Natural killer cell (primary cell): ENCODE data around the gene PLEKHN1. TPM values are rescaled to one million over a fixed set of nuclear protein-coding genes. Genes with fewer than 3 reads are reported as not detected.

Source experiments
- ATAC-seq, 3 donors: fragments of 150-1000 bp in 2 of 3; fragments of 200-7000 bp in 1 of 3; cut with Tn5 transposase; 1 replicate in 1 of 3; 2 replicates in 2 of 3; pipeline ENCODE4 v1.10.0; 2021; ENCODE audit warnings: mild to moderate bottlenecking in 2 of 3, moderate library complexity in 2 of 3
- DNase-seq, 2 donors: peaks; one replicate each; pipeline versions ENCODE4 v3.0.0 to v3.0.0-alpha.2; 2013 to 2021; ENCODE audit warnings: mixed read lengths in 1 of 2
- H3K27ac ChIP-seq: one replicate; pipeline ENCODE4 v1.5.1; 2013; ENCODE audit warnings: mild to moderate bottlenecking, low read length
- H3K27me3 ChIP-seq: one replicate; pipeline ENCODE4 v1.6.1; 2013; ENCODE audit warnings: low read length; ENCODE audit not compliant: control insufficient read depth, insufficient read depth
- H3K36me3 ChIP-seq: one replicate; pipeline ENCODE4 v1.6.1; 2013; ENCODE audit warnings: low read length; ENCODE audit not compliant: control insufficient read depth, insufficient read depth
- H3K4me1 ChIP-seq: one replicate; pipeline ENCODE4 v1.6.1; 2013; ENCODE audit warnings: low read length; ENCODE audit not compliant: control insufficient read depth, insufficient read depth
- H3K4me3 ChIP-seq: one replicate; pipeline ENCODE4 v1.5.1; 2013; ENCODE audit warnings: low read length
- H3K9me3 ChIP-seq: one replicate; pipeline ENCODE4 v1.6.1; 2013; ENCODE audit warnings: low read length; ENCODE audit not compliant: control insufficient read depth, insufficient read depth
- H3K27ac Mint-ChIP-seq, 2 donors: one replicate each; pipeline ENCODE4 v1.8.0; 2022; ENCODE audit warnings: mild to moderate bottlenecking in 2 of 2, mixed read lengths in 2 of 2, moderate library complexity in 1 of 2
- H3K27me3 Mint-ChIP-seq, 2 donors: one replicate each; pipeline ENCODE4 v1.8.0; 2022; ENCODE audit warnings: low read depth in 2 of 2, mixed read lengths in 2 of 2
- H3K36me3 Mint-ChIP-seq: one replicate; pipeline ENCODE4 v1.8.0; 2022; ENCODE audit warnings: mixed read lengths
- H3K4me1 Mint-ChIP-seq, 2 donors: one replicate each; pipeline ENCODE4 v1.8.0; 2022; ENCODE audit warnings: mixed read lengths in 2 of 2
- H3K4me3 Mint-ChIP-seq: one replicate; pipeline ENCODE4 v1.8.0; 2022; ENCODE audit warnings: mild to moderate bottlenecking, moderate library complexity, mixed read lengths
- H3K9me3 Mint-ChIP-seq, 2 donors: one replicate each; pipeline ENCODE4 v1.8.0; 2022; ENCODE audit warnings: mixed read lengths in 2 of 2
- WGBS: methylation state at CpG from one replicate; pipeline ENCODE4 v1.1.7; 2013; ENCODE audit warnings: missing lambda C conversion rate; ENCODE audit not compliant: insufficient coverage; 5-methylcytosine and 5-hydroxymethylcytosine counted together
- intact Hi-C: fragments of 100-400 bp; cut with micrococcal nuclease; formaldehyde crosslinking; loops from one replicate; pipeline ENCODE4 v1.14.2; 2022
- total RNA-seq, 4 donors: library from RNA; stranded (reverse); fragments of 120-200 nt in 1 of 4; gene quantifications; one replicate each; pipeline versions ENCODE4 v1.2.3 to v1.2.4, GENCODE V29; 2013 to 2022
- TF ChIP-seq, protein P1 (sequence below): fragments of 200-600 bp; IDR thresholded peaks from one replicate; pipeline ENCODE4 v1.8.0; 2022; ENCODE audit warnings: antibody characterized with exemption

PLEKHN1 gene
- total RNA-seq, 3 donors from 2014 or later (not counting 1 experiment from before 2014, with no cell fraction given): 1.3 to 1.9 (median 1.3) TPM

DNA sequence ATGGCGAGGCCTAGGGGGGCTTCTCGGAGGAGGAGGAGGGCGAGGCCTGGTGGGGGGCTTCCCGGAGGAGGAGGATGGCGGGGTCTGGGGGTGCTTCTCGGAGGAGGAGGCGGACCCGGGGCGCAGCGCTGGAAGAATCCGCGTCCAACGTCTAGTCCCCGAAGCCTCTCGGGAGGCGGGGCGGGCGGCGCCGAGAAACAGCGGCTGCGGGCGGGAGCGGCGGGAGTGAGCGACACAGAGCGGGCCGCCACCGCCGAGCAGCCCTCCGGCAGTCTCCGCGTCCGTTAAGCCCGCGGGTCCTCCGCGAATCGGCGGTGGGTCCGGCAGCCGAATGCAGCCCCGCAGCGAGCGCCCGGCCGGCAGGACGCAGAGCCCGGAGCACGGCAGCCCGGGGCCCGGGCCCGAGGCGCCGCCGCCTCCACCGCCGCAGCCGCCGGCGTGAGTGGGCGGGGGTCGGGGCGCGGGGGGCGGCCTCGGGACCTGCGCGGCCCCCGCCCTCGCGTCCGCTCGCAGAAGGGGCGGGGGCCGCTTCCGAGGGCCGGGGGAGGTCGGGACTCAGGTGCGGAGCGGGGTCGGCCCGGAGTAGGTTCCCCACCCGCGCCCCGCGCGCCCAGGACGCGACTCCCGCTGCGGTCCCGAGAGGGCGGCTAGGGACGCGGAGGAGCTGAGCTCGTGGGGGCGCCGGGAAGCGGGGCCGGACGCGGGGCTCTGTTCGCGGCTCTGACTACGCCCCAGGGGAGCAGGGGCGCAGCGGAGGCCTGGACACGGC is 5.7 kb upstream of the PLEKHN1 start, which contains the start of gene KLHL17:
TSS of gene KLHL17 (plus strand) at position 222 of the 769 bp plus-strand sequence. CDS start at position 332, 110 bp downstream.
- peak within 1 kb of the TSS; percentile 50 for H3K4me3 ChIP-seq
- peak within 1 kb of the TSS; percentile 50 for H3K27ac ChIP-seq
- intact Hi-C loops: no loop called here
- peaks cover 17 to 23% of the 10 kb centered on the region in 2 donors for H3K4me1 Mint-ChIP-seq
- H3K27me3 Mint-ChIP-seq: no peaks in the 10 kb centered on the region
- H3K27me3 ChIP-seq: no peaks in the 10 kb centered on the region
- H3K36me3 Mint-ChIP-seq: no peaks in the 10 kb centered on the region
- ATAC-seq (peak; percentile 56 to 60 (median 59)), DNase-seq (peak; percentile 72 to 82)
- H3K4me3 Mint-ChIP-seq: peak within 1 kb of the TSS; percentile 94
- peaks cover 13% of the 10 kb centered on the region for H3K36me3 ChIP-seq
- under 1% methylated on average over 109 of the region's 109 CpGs for WGBS
- H3K27ac Mint-ChIP-seq: peak within 1 kb of the TSS; percentile 43 to 73
- no peaks in the 10 kb centered on the region for H3K9me3 ChIP-seq
- H3K9me3 Mint-ChIP-seq: no peaks in the 10 kb centered on the region
- peaks cover 44% of the 10 kb centered on the region for H3K4me1 ChIP-seq
- TF ChIP-seq, protein P1, sequence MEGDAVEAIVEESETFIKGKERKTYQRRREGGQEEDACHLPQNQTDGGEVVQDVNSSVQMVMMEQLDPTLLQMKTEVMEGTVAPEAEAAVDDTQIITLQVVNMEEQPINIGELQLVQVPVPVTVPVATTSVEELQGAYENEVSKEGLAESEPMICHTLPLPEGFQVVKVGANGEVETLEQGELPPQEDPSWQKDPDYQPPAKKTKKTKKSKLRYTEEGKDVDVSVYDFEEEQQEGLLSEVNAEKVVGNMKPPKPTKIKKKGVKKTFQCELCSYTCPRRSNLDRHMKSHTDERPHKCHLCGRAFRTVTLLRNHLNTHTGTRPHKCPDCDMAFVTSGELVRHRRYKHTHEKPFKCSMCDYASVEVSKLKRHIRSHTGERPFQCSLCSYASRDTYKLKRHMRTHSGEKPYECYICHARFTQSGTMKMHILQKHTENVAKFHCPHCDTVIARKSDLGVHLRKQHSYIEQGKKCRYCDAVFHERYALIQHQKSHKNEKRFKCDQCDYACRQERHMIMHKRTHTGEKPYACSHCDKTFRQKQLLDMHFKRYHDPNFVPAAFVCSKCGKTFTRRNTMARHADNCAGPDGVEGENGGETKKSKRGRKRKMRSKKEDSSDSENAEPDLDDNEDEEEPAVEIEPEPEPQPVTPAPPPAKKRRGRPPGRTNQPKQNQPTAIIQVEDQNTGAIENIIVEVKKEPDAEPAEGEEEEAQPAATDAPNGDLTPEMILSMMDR: no peak

GRCh38 chr1:961132-961669 is 5.1 kb upstream of the PLEKHN1 start:
- Mint-ChIP-seq H3K4me3 (peak overlapping the region; percentile 61), H3K4me1 (peaks cover 17 to 23% of the 10 kb centered on the region in 2 donors), H3K27ac (no peak overlapping the region), H3K9me3 (no peaks in the 10 kb centered on the region), H3K36me3 (no peaks in the 10 kb centered on the region), H3K27me3 (no peaks in the 10 kb centered on the region)
- no peak overlapping the region for H3K27ac ChIP-seq
- H3K4me3 ChIP-seq: no peak overlapping the region
- TF ChIP-seq, protein P1: no peak
- WGBS: 41% methylated on average over 56 of the region's 56 CpGs
- intact Hi-C loops: no loop called here
- DNase-seq (peak in 1 of 2 donors; percentile 36), ATAC-seq (no peak)
- H3K9me3 ChIP-seq: no peaks in the 10 kb centered on the region
- peaks cover 7% of the 10 kb centered on the region for H3K36me3 ChIP-seq
- no peaks in the 10 kb centered on the region for H3K27me3 ChIP-seq
- H3K4me1 ChIP-seq: peaks cover 50% of the 10 kb centered on the region

- Histone ChIP-seq H3K27ac (no peak overlapping the region), H3K36me3 (no peaks in the 10 kb centered on the region), H3K4me3 (no peak overlapping the region), H3K4me1 (peaks cover 53% of the 10 kb centered on the region), H3K27me3 (no peaks in the 10 kb centered on the region), H3K9me3 (no peaks in the 10 kb centered on the region)
- TF ChIP-seq, protein P1: no peak
- H3K27me3 Mint-ChIP-seq: no peaks in the 10 kb centered on the region
- H3K4me3 Mint-ChIP-seq: peak overlapping the region; percentile 28
- H3K36me3 Mint-ChIP-seq: no peaks in the 10 kb centered on the region
- no peak for DNase-seq
- intact Hi-C loops: no loop called here
- H3K27ac Mint-ChIP-seq: no peak overlapping the region
- no peaks in the 10 kb centered on the region for H3K9me3 Mint-ChIP-seq
- H3K4me1 Mint-ChIP-seq: peaks cover 11 to 12% of the 10 kb centered on the region in 2 donors
- WGBS: 95% methylated on average over 57 of the region's 57 CpGs
- ATAC-seq: no peak
Measured at GRCh38 chr1:962381-963300, 3.6 kb upstream of the PLEKHN1 start.
